Epithelial cell of esophagus (primary cell): ENCODE measurements around the gene ABCC4.

Experiments
- DNase-seq: peaks from one replicate; pipeline ENCODE4 v3.0.0; 2010; ENCODE audit warnings: low read depth
- H3K4me3 ChIP-seq: 2 replicates; pipeline ENCODE4 v1.5.1; 2011; ENCODE audit warnings: mild to moderate bottlenecking, low read length, control low read depth
- CTCF ChIP-seq: IDR thresholded peaks from 2 replicates; pipeline ENCODE4 v1.5.1; 2011; ENCODE audit warnings: low read depth, mild to moderate bottlenecking, low read length, control low read depth, inconsistent platforms; ENCODE audit not compliant: insufficient read depth; ENCODE audit errors: missing control alignments

ABCC4 gene

GRCh38 chr13:95248953-95249352 lies 52.3 kb downstream of the ABCC4 start:
- no peak overlapping the region for H3K4me3 ChIP-seq
- no peak for TF ChIP-seq CTCF
- DNase-seq = no peak

DNA sequence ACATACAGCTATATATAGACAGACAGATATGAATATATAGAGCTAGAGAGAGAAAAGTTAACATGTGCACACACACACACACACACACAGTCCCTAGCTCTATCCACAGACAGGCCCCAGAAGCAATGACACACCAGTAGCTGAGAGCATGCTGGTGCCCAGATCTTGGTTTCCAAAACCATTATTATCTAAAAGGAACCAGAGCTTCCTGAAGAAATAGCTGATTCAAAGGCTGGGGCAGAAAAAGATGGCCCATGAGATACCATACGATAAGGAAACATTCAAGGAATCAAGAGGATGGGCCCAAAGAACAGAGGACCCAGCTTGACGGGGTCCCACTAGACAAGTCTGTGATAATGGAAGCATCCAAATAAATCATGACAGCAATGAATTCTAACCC lies 53.4 kb downstream of the ABCC4 start:
- H3K4me3 ChIP-seq = no peak overlapping the region
- no peak for TF ChIP-seq CTCF

GRCh38 chr13:95247171-95247570 lies 54.1 kb downstream of the ABCC4 start:
- TF ChIP-seq CTCF = no peak
- H3K4me3 ChIP-seq = no peak overlapping the region
- DNase-seq = no peak

More for the DNA sequence above, 53.4 kb downstream of the ABCC4 start:
- DNase-seq = no peak

GRCh38 chr13:95246292-95247082 lies 54.8 kb downstream of the ABCC4 start:
- peak; percentile 46 for DNase-seq
- H3K4me3 ChIP-seq = no peak overlapping the region
- TF ChIP-seq CTCF = no peak

- no peak for TF ChIP-seq CTCF
- DNase-seq = no peak
- no peak overlapping the region for H3K4me3 ChIP-seq
Observed at GRCh38 chr13:95245071-95245470, 56.2 kb downstream of the ABCC4 start.

- no peak for TF ChIP-seq CTCF
- H3K4me3 ChIP-seq = no peak overlapping the region
- DNase-seq = no peak
Observed at GRCh38 chr13:95243207-95243606, 58.0 kb downstream of the ABCC4 start.

DNA sequence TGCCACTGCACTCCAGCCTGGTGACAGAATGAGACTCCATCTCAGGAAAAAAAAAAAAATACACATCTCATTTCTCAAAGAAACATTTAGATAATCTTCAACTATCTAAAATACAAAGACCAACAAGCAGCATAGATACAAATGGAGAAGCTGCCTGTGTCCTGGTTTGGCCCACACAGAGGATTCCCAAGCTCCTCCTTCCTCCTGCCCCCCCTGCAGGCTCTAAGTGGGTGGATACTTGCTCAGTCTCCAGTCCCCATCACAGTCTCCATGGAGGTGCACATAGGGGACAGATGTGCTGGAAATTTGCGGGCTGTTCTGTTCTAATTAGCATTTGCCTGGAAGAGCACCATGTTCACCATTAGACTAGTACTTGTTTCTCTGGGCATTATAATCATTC lies 59.9 kb downstream of the ABCC4 start:
- TF ChIP-seq CTCF = no peak
- no peak for DNase-seq
- H3K4me3 ChIP-seq = no peak overlapping the region
